ENCODE measurements around the gene COL11A2. TPM values are rescaled to one million over a fixed set of nuclear protein-coding genes. Genes with fewer than 3 reads are reported as not detected.

The COL11A2 gene
- total RNA-seq, 1 experiment from 2014 or later, result 2.3 TPM

GRCh38 chr6:33167374-33168283 is 24.6 kb downstream of the COL11A2 start:
- H3K27me3 ChIP-seq (ENCODE audit: insufficient read depth, low read length), result no peaks in the 10 kb centered on the region

More at GRCh38 chr6:33167374-33168283, 24.6 kb downstream of the COL11A2 start:
- no peak overlapping the region for H3K23ac ChIP-seq (ENCODE audit: insufficient read length, low read depth, low read length)
- TF ChIP-seq, protein P1, sequence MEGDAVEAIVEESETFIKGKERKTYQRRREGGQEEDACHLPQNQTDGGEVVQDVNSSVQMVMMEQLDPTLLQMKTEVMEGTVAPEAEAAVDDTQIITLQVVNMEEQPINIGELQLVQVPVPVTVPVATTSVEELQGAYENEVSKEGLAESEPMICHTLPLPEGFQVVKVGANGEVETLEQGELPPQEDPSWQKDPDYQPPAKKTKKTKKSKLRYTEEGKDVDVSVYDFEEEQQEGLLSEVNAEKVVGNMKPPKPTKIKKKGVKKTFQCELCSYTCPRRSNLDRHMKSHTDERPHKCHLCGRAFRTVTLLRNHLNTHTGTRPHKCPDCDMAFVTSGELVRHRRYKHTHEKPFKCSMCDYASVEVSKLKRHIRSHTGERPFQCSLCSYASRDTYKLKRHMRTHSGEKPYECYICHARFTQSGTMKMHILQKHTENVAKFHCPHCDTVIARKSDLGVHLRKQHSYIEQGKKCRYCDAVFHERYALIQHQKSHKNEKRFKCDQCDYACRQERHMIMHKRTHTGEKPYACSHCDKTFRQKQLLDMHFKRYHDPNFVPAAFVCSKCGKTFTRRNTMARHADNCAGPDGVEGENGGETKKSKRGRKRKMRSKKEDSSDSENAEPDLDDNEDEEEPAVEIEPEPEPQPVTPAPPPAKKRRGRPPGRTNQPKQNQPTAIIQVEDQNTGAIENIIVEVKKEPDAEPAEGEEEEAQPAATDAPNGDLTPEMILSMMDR (conservative IDR thresholded peaks at IDR 0.05), result no peak
- H3K79me1 ChIP-seq (ENCODE audit: insufficient read depth, low read depth, low read length, poor library complexity, severe bottlenecking), result no peaks in the 10 kb centered on the region
- H3K27ac ChIP-seq (ENCODE audit: insufficient read length, low read depth, low read length), result no peak overlapping the region
- no peak overlapping the region for H3K9ac ChIP-seq (ENCODE audit: extremely low read depth, insufficient read length, low read length)
- H3K79me2 ChIP-seq (ENCODE audit: insufficient read depth, low read length), result no peaks in the 10 kb centered on the region
- no peak overlapping the region for H3T11ph ChIP-seq (ENCODE audit: low read length)
- H3K4ac ChIP-seq (ENCODE audit: low read depth, low read length), result no peak overlapping the region
- no peak overlapping the region for H4K91ac ChIP-seq (ENCODE audit: insufficient read length, low read depth, low read length)
- H2BK120ac ChIP-seq (ENCODE audit: low read depth, low read length, poor library complexity, severe bottlenecking), result no peak overlapping the region
- no peak overlapping the region for H3K4me2 ChIP-seq (ENCODE audit: insufficient read depth, insufficient read length, low read length)
- H3K4me1 ChIP-seq (ENCODE audit: insufficient read depth, low read length), result no peaks in the 10 kb centered on the region
- no peak overlapping the region for H4K8ac ChIP-seq (replicated peaks; ENCODE audit: insufficient read length, low read depth, low read length)
- Mint-ChIP-seq H3K27me3 (ENCODE audit: low read depth) (peaks cover 17% of the 10 kb centered on the region), H3K9me3 (no peaks in the 10 kb centered on the region), H3K4me3 (no peak overlapping the region), H3K36me3 (ENCODE audit: insufficient read depth in 1 of 3, low read depth in 3 of 3) (no peaks in the 10 kb centered on the region), H3K4me1 (peaks cover 8 to 12% of the 10 kb centered on the region in 2 experiments), H3K27ac (no peak overlapping the region; a peak in 1 of 7 replicates)
- DNase-seq, result peak; percentile 22
- no peak overlapping the region for H2BK15ac ChIP-seq (ENCODE audit: low read depth, low read length)
- no peak overlapping the region for H3K56ac ChIP-seq (ENCODE audit: insufficient read length, low read depth, low read length)
- no peak overlapping the region for H4K5ac ChIP-seq (ENCODE audit: insufficient read length, low read depth, low read length)
- H3K14ac ChIP-seq (ENCODE audit: insufficient read depth, low read length), result no peak overlapping the region; the same call in 1 of the 2 replicates
- peaks cover 3% of the 10 kb centered on the region for H4K20me1 ChIP-seq (ENCODE audit: control insufficient read depth, insufficient read depth, insufficient read length)
- H3K18ac ChIP-seq (ENCODE audit: insufficient read length, low read depth, low read length), result no peak overlapping the region
- WGBS (ENCODE audit: extremely low coverage, insufficient read length, low lambda C conversion rate), result no CpG with 5 or more reads among the region's 19 CpGs
- no peaks in the 10 kb centered on the region for H3K23me2 ChIP-seq (ENCODE audit: insufficient read length, low read depth, low read length, poor library complexity, severe bottlenecking)
- no peak overlapping the region for H2BK20ac ChIP-seq (ENCODE audit: low read depth, low read length, poor library complexity, severe bottlenecking)
- H2AK5ac ChIP-seq (ENCODE audit: insufficient read length, low read length), result no peak overlapping the region
- no peaks in the 10 kb centered on the region for H3K9me3 ChIP-seq (ENCODE audit: control insufficient read depth, low read depth, low read length)
- no peak overlapping the region for H2BK12ac ChIP-seq (ENCODE audit: insufficient read length, low read depth, low read length)
- H2AFZ ChIP-seq (ENCODE audit: low read length), result no peak overlapping the region
- H2BK5ac ChIP-seq (ENCODE audit: insufficient read length, low read length), result no peak overlapping the region
